ENCODE measurements around the gene SMIM32.

Gene SMIM32

DNA sequence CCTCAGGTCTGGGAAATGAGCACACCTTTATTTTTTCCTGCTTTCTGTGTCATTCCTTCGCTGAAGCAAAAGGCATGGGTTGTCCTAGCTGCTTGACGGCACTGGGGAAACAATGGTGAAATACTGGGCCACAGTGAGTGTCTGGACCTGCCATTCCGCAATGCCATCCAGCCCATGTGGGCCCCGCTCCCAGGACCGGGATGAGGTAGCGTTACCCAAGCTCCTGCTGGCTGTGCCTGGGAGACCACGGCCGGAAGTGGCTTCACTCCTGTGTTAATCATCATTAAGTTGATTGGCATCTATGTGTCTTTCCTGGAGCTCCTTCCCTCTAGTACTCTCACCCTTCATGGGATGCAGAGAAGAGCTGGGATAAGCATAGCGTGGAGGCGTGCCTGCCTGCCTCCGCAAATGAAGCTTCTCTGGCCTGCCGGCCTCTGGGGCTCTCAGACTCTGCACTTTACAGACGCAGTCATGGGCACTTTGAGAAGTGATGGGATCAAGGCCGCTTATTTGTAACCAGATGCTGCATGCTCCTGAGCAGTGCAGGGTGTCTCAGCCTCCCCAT is 16.5 kb upstream of the SMIM32 start:
- in situ Hi-C loops (cut with MboI; ENCODE audit: low sequenced_read_pairs) = loop anchor here (25.0 kb wide), 1 partner anchor 322 kb away; the partner anchor contains the start of gene IL9

DNA sequence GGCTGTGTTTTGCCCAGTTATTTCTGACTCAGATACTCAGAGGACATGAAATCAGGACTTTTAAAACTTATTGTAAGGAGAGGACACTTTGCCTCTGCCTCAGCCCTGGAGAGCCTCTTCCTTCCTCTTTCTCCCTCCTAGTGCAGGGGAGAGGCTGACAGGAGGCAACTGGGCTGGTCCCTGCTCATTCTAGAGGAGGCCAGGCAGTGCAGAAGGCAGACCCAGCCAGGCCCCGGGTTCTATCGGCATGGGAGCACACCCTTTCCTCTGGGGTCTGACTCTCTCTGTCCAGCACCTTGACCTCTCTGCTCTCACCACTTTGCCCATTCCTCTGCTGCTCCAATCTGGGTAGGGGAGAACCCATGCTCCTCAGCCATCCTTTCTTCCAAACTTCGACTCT is 16.0 kb upstream of the SMIM32 start:
- in situ Hi-C loops (cut with MboI; ENCODE audit: low sequenced_read_pairs) = loop anchor here (25.0 kb wide), 1 partner anchor 322 kb away; the partner anchor contains the start of gene IL9

DNA sequence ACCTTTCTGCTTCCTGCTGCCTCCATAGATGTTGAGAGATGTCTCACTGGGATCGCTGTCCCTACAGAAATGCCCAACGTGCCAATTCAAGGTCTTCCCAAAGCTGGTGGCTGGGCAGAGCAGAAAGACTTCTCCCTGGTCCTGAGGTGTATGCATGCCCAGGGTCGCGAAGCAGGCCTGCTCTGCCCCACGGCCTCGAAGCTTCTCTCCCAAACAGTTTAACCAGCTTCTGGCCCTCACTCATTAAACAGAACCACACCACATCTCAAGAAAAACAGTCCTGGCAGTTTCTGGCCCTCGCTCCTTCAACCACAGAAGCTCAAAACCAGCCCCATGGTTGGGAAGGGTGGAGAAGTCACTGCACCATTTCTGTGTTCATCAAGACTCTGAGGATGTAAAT is 14.7 kb upstream of the SMIM32 start:
- in situ Hi-C loops (cut with MboI; ENCODE audit: low sequenced_read_pairs) = loop anchor here (25.0 kb wide), 1 partner anchor 320 kb away; the partner anchor contains the start of gene IL9

DNA sequence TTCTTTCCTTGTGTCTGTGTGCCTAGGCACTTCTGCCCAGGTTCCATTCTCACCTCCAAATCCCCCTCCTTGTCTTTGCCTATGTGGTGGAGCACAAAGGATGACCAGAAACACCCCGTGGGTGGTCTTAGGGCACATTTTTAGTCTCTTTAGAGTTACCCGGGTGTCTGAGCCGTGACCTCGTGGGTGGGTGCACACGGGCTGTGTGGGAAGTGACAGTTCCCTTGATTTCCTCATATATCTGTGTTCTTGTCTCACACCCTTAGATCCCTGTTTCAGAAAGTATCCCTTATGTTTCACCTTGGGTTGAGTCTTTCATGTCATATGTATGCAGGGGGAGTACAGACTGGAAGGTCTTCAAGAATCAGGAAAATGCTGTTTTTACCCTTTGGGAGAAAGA is 13.4 kb upstream of the SMIM32 start:
- in situ Hi-C loops (cut with MboI; ENCODE audit: low sequenced_read_pairs) = loop anchor here (25.0 kb wide), 1 partner anchor 319 kb away; the partner anchor contains the start of gene IL9

DNA sequence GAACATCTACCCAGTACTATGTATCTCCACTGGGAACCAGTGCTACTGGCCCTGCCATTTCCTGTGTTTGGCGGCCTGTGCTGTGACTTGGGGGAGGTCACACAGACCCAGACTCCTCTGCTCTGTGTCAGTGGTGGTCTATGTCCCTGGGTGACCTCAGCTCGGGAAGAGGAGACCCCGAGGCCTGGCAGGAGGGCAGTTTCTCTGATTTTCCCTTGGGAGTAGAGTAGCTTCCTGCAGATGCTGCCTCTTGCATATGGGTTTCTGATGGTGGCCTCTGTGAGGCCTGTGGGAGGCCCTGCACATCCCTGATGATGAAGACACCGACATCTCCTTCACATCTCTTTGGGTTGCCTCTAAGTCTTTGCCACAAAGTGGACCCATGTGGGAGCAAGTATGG is 13.0 kb upstream of the SMIM32 start:
- in situ Hi-C loops (cut with MboI; ENCODE audit: low sequenced_read_pairs) = loop anchor here (25.0 kb wide), 1 partner anchor 319 kb away; the partner anchor contains the start of gene IL9

DNA sequence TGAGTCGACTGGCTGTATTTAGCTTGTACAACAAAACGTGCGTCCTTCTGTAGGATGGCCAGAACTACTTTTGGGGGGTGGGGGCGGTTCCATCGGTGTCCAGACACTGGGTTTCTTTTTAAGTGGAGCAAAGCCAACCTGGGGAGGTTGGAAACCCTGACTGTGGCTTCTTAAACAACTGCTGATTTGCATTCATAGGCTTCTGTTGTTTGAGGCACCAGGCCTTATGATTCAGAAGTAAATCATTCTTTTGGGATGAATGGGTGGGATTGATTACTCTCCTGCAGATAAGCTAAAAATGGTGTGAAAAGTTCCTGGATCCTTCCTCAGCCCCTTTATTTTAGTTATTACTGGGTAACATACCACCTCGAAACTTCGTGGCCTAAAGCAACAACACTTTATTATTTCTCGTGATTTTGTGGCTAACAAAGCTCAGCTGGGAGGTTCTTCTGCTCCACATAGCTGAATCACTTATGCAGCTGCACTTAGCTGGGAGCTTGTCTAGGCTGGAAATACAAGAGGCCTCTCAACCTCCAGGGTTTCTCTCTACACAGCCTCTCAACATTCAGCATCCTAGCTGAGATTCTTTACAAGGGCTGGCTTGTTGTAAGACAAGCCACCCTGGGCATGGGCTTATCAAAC is 12.2 kb upstream of the SMIM32 start:
- in situ Hi-C loops (cut with MboI; ENCODE audit: low sequenced_read_pairs) = loop anchor here (25.0 kb wide), 1 partner anchor 318 kb away; the partner anchor contains the start of gene IL9

DNA sequence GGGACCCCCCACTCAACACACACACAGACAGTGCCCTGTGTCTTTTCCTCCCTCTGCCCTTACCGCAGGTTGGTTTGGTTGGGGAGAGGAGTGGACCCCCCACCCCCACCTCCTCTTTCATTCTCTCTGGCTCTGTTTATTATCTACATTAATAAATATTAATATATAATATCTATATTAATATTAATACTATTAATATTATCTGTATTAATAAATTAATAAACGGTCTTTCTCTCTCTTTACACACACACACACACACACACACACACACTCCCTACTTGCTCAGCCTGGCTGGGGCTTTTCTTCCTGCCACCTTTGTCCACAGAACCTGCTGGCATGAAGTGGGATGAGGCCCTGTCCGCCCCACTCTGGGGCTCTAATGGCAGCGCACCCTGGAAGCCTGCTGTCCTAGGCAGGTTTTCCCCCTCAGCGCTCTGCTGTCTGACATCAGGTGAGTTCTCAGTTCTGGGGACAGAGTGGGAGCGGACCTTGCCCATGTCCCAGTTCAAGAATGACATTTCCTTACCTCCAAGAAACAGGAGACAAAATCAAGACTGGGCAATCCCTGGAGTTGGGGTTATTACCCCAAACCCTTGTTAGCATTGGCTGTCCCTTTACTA is 10.5 kb upstream of the SMIM32 start:
- in situ Hi-C loops (cut with MboI; ENCODE audit: low sequenced_read_pairs) = loop anchor here (25.0 kb wide), 1 partner anchor 316 kb away; the partner anchor contains the start of gene IL9

DNA sequence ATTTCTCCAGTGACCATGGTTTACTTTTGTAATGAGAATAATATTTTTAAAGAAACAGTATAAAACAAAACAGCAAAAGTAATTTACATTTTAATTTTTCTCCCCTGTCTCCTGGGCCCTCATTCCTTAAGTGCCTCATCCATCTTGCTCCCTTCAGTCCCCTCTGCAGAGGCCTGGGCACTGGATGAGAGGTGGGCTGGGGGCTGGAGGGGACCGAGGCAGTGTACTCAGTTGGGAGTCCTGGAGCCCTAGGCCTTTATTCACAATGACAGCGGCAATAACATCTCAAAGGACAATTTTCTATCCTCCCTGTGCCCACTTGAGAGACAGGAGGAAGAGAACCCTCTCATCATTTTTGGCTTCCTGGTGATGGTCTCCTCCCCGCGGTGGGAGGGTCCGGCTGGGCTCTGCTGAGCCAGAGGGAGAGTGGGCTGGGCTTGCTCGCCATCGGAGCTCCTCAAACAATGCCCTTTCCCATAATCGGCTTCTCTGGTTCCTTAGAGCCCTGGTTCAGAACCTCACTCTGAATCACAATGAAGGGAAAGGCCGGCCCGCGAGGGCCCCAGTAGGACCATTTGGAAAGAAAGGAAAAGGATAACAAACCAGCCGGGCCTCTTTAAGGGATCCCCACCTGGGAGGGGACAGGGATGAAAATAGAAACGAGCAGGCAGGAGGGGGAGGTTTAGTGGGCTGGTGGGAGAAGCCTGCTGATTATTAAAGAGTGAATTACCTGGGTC is 9.7 kb upstream of the SMIM32 start:
- in situ Hi-C loops (cut with MboI; ENCODE audit: low sequenced_read_pairs) = loop anchor here (25.0 kb wide), 1 partner anchor 315 kb away; the partner anchor contains the start of gene IL9

DNA sequence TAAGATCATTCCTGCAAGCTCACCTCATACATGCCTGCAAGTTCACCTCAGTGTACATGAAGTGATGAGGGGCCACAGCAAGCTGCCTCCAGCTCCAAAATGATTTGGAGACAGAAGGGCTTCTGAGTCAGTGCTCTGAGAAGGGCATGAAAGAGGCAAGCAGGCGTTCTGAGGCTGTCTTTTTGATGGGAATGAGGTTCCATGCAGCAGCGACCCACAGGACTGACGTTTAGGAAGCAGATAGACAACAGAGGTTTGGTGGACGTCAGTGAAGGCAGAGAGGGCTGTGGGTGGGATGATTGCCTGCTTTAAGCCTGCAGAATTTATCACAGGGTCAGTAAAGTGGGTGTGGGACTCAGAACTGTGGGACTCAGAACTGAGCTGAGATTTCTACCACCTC is 8.9 kb upstream of the SMIM32 start:
- in situ Hi-C loops (cut with MboI; ENCODE audit: low sequenced_read_pairs) = loop anchor here (25.0 kb wide), 1 partner anchor 315 kb away; the partner anchor contains the start of gene IL9

DNA sequence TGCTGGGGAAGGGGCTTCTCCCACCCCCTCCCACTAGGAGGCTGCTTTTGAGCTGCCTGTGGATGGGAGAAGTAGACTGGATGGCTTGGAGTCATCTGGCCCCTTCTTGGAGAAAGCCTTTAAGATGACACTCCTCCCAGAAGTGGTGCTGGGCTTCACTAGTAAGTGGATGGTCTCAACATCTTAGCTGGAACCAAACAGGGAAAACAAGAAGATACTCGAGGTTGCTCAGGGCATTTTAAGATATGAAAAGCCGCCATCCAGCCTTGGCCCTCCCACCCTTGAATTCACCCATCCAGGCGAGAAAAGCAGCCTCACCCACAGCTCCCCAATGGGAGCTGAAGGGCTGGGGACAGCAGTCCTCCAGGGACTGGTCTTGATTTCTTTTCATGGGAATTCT is 7.8 kb upstream of the SMIM32 start:
- in situ Hi-C loops (cut with MboI; ENCODE audit: low sequenced_read_pairs) = loop anchor here (25.0 kb wide), 1 partner anchor 313 kb away; the partner anchor contains the start of gene IL9

DNA sequence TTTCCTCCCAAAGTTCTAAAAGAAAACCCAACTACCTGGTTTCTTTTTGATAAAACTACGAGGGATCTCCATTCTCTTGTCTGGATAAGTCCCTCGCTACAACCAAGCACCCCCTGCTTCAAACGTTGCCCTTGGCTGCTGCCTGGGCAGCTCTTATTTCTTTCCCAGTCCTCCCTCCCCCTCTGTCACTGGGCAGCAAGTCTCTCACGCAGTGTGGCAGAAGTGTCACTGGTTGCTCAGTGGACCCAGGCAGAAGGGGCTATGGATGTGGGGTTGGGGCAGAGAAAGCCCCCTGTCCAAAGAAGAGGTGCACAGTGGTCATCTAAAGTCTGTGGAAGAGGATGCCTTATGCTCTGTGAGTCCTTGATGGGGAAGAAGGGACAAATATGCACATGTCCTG is 7.2 kb upstream of the SMIM32 start:
- in situ Hi-C loops (cut with MboI; ENCODE audit: low sequenced_read_pairs) = loop anchor here (25.0 kb wide), 1 partner anchor 313 kb away; the partner anchor contains the start of gene IL9

DNA sequence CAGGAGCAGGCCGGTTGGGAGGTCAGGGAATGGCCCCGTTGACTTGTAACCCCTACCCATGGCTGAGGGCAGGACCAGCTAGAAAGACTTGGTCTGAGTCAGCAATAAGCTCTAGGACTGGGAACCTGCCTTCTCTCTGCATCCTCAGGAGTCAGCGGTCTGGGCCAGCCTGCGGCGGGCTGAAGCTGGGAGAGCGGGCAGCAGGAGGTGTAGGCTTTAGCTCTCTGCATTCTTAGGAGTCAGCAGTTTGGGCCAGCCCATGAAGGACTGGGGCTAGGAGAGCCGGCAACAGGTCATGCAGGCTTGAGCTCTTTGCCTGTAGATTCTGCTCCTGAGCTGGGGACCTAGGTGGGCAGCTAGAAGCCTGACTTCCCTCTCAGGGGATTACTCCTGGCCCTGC is 6.4 kb upstream of the SMIM32 start:
- in situ Hi-C loops (cut with MboI; ENCODE audit: low sequenced_read_pairs) = no loop called here

DNA sequence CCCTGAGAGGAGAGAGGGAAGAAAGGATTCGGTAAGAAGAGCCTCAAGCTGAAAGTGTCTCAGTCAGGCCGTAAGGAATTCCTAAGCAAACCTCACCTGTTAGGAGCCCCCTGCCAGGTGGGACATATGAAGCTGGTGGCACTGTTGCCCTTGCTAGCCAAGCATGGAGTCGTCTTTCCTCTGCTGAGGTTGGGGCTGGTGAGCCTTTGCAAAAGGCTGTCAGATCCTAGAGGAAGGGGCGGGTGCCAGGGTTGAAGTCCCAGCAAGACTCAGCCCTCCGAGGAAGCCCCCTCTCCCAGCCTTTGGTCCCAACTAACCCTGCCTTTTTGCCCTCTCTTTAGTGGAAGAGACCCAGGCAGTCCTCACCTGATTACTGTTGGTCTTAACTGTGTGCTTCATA is 5.5 kb upstream of the SMIM32 start:
- in situ Hi-C loops (cut with MboI; ENCODE audit: low sequenced_read_pairs) = no loop called here

DNA sequence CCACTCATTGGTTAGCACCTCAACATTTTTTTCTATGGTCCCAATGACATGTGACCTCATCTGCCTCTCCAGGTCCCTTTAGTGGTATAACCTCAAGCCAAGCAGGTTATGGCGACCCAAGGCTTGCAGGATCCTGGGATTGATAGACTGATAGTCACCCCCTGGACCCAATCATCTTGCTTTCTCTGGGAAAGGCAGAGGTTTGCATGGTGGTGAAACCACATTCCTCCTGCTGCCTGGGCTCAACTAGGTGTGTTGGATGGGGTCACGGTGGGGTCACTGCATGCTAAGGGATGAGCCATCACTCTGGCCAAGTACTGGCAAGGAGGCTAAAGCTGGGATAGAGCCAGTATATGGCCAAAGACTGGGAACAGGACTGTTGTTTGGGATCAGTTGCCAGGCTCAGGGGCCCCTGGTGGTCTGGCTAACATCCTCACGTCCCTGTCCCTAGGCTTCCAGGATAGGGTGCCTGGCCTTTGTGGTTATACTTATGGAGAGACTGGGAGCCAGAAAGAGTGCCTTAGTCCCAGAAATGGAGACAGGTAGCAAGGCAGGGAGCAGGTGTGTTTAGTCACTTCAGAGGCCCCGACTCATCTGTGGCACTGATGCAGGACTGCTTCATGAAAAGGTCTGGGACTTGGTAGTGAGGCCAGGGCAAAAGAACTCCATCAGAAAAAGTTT is 4.6 kb upstream of the SMIM32 start:
- in situ Hi-C loops (cut with MboI; ENCODE audit: low sequenced_read_pairs) = no loop called here

DNA sequence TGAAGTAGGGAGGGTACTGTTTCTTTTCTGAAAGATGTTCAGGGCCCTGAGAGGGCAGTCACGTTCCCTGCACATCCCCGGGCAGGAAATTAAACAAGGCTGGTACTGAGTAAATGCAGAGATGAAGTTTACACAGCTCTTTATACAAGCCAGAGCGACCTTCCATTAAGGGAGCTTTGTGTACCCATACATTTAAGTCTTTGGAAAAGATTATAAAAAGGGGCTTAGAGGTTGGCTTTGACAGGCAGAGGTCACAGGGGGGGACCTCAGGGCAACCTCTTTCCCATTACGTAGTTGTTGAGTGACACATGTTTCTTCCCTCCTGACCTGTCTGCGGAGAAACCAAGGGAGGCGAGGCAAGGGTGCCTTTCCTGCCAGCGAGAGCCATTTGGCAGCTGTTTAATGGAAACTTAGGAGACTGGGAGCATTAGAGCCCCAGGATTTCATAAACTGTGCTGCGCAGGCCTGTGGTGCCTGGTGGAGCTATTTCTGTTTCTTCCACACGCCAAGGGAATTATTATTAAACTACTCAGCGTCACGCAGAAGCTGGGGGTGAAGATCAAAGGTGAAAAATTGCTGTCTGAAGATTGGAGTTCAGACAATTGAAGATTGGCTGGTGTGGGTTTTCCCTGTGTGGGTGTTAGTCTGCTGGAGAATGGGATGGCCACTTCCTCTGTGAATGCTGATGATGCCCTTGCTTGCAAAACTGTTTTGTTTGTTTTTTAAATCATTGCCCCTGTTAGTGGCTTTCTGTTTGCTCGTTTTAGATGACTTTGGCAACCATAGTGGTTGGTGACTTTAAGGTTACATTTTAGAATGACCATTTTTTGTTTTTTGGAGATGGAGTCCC is 3.2 kb upstream of the SMIM32 start:
- in situ Hi-C loops (cut with MboI; ENCODE audit: low sequenced_read_pairs) = no loop called here

DNA sequence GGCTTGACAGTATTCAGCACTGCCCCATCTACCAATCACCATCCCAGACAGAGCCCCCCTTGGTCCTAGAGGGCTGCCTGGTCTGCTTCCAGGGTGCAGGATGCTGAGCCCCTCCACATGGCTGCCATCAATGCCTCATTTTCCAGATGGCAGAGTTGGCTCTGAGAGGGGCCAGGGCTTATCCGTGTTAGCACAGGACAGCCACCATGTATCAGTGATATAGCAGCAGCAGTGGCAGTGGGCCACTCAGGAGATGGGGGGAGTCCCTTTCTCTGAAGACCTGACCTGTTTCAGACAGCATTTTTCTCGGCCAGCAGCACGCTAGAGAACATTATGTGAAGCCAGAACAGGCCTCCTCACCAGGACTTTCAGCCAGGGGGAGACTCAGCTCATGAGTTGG is 1.6 kb upstream of the SMIM32 start:
- in situ Hi-C loops (cut with MboI; ENCODE audit: low sequenced_read_pairs) = no loop called here

DNA sequence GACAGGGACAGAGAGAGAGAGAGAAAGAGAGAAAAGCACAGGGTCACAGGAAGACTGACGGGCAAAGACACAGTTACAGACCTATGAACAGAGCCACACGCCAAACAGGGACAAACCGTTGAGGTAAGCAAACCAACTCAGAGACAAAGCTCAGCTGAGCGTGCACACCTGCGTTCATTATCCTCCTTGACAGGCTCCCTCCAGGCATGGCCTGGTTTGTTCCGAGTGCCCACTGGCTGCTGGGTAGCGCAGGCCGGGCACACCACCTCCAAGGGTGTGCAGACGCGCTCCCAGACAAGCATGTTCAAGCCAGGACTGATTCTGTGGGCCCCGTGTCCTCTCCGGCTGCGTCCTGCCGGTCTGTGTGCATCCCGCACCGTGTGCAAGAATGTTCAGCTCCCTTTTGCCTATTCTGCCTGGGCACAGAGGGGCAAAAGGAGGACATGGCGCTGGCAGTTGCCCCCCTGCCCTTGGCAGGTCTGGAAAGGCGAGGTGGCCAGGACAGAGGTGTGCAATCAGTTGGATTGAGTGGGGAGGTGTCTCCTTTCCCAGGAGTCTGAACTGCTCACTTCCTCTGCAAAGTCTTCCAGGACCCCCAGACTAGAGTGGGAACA is 467 bp upstream of the SMIM32 start:
- in situ Hi-C loops (cut with MboI; ENCODE audit: low sequenced_read_pairs) = no loop called here

DNA sequence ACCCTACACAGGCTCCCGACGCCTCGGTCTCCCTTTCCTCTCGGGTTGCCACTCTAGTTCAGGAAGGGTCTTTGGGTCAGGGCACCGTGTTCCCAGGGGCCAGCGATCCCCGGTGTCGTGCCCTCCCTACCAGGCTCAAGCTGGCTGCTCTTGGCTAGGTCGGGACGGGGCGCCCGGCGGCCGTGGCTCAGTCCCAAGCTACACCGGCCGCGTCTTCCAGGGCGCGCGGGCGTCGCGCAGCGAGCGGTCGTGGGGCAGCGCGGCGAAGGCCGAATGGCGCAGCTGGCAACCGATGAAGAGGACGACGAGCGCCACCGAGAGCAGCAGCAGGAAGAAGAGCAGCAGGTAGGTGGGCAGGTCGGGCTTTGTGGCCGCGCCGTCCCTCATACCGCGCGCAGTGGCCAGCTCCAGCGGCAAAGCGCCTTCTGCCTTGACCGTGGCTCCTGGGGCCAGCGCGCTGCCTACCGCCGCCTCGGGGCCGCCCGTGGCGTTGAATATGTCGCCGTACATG is 892 bp downstream of the SMIM32 start:
- in situ Hi-C loops (cut with MboI; ENCODE audit: low sequenced_read_pairs) = no loop called here

All from HL-60/S4 (cell line).